ENCODE results near the gene CTIF.

The CTIF gene

GRCh38 chr18:48736321-48737260 is 197.8 kb downstream of the CTIF start:
- DNase-seq: no peak

GRCh38 chr18:48739266-48740067 is 200.6 kb downstream of the CTIF start:
- DNase-seq: no peak

GRCh38 chr18:48740068-48740440 is 201.2 kb downstream of the CTIF start:
- no peak for DNase-seq

GRCh38 chr18:48740851-48741485 is 202.1 kb downstream of the CTIF start:
- DNase-seq: no peak

- no peak for DNase-seq
Measured at GRCh38 chr18:48741866-48742265, 203.0 kb downstream of the CTIF start.

- DNase-seq: no peak
Measured at GRCh38 chr18:48742304-48742703, 203.5 kb downstream of the CTIF start.

GRCh38 chr18:48742706-48743475 is 204.1 kb downstream of the CTIF start:
- DNase-seq: no peak

- DNase-seq: no peak
Measured at GRCh38 chr18:48743886-48744285, 205.1 kb downstream of the CTIF start.

- DNase-seq: no peak
Measured at GRCh38 chr18:48745293-48745692, 206.5 kb downstream of the CTIF start.

- DNase-seq: no peak
Measured at GRCh38 chr18:48749768-48750167, 210.9 kb downstream of the CTIF start.

- DNase-seq: no peak
Measured at GRCh38 chr18:48750485-48751175, 211.8 kb downstream of the CTIF start.

GRCh38 chr18:48751727-48752468 is 213.1 kb downstream of the CTIF start:
- DNase-seq: no peak

GRCh38 chr18:48752478-48752877 is 213.6 kb downstream of the CTIF start:
- no peak for DNase-seq

- no peak for DNase-seq
Measured at GRCh38 chr18:48752928-48753327, 214.1 kb downstream of the CTIF start.

GRCh38 chr18:48753691-48754090 is 214.9 kb downstream of the CTIF start:
- no peak for DNase-seq

- no peak for DNase-seq
Measured at GRCh38 chr18:48754559-48754958, 215.7 kb downstream of the CTIF start.

GRCh38 chr18:48754993-48755473 is 216.2 kb downstream of the CTIF start:
- DNase-seq: no peak

GRCh38 chr18:48756511-48757226 is 217.8 kb downstream of the CTIF start:
- DNase-seq: no peak

GRCh38 chr18:48757367-48757766 is 218.5 kb downstream of the CTIF start:
- no peak for DNase-seq

- no peak for DNase-seq
Measured at GRCh38 chr18:48757906-48758305, 219.1 kb downstream of the CTIF start.
